ENCODE results near the gene MALL.
"Not testable (repeated sequence)": the region's sequence is repeated elsewhere in the genome, so short reads cannot be mapped to it uniquely, and the experiment has no call there.

MALL gene

GRCh38 chr2:110101280-110101844, 14.3 kb downstream of the MALL start:
- DNase-seq: peak; percentile 42
- in situ Hi-C loops (cut with MboI; ENCODE audit: low pct_unique_long_range_greater_than_20kb, low sequenced_read_pairs): no loop called here

GRCh38 chr2:110100880-110101279, 14.7 kb downstream of the MALL start:
- in situ Hi-C loops (cut with MboI; ENCODE audit: low pct_unique_long_range_greater_than_20kb, low sequenced_read_pairs); DNase-seq: not testable (repeated sequence)

- DNase-seq: no peak
- in situ Hi-C loops (cut with MboI; ENCODE audit: low pct_unique_long_range_greater_than_20kb, low sequenced_read_pairs): no loop called here
Measured at GRCh38 chr2:110100480-110100879, 15.1 kb downstream of the MALL start.

- DNase-seq: no peak
- in situ Hi-C loops (cut with MboI; ENCODE audit: low pct_unique_long_range_greater_than_20kb, low sequenced_read_pairs): no loop called here
Measured at GRCh38 chr2:110099471-110100225, 16.0 kb downstream of the MALL start.

GRCh38 chr2:110099038-110099425, 16.6 kb downstream of the MALL start:
- DNase-seq: no peak
- in situ Hi-C loops (cut with MboI; ENCODE audit: low pct_unique_long_range_greater_than_20kb, low sequenced_read_pairs): no loop called here

GRCh38 chr2:110097506-110098220, 18.0 kb downstream of the MALL start:
- DNase-seq: no peak

GRCh38 chr2:110095994-110096633, 19.5 kb downstream of the MALL start:
- no peak for DNase-seq
- in situ Hi-C loops (cut with MboI; ENCODE audit: low pct_unique_long_range_greater_than_20kb, low sequenced_read_pairs): no loop called here

More at GRCh38 chr2:110097506-110098220, 18.0 kb downstream of the MALL start:
- in situ Hi-C loops (cut with MboI; ENCODE audit: low pct_unique_long_range_greater_than_20kb, low sequenced_read_pairs): no loop called here

GRCh38 chr2:110094884-110095534, 20.6 kb downstream of the MALL start:
- in situ Hi-C loops (cut with MboI; ENCODE audit: low pct_unique_long_range_greater_than_20kb, low sequenced_read_pairs); DNase-seq: not testable (repeated sequence)

- in situ Hi-C loops (cut with MboI; ENCODE audit: low pct_unique_long_range_greater_than_20kb, low sequenced_read_pairs); DNase-seq: not testable (repeated sequence)
Measured at GRCh38 chr2:110093924-110094323, 21.7 kb downstream of the MALL start.

- DNase-seq; in situ Hi-C loops (cut with MboI; ENCODE audit: low pct_unique_long_range_greater_than_20kb, low sequenced_read_pairs): not testable (repeated sequence)
Measured at GRCh38 chr2:110090164-110090563, 25.5 kb downstream of the MALL start.

GRCh38 chr2:110083757-110084156, 31.9 kb downstream of the MALL start:
- DNase-seq; in situ Hi-C loops (cut with MboI; ENCODE audit: low pct_unique_long_range_greater_than_20kb, low sequenced_read_pairs): not testable (repeated sequence)

- DNase-seq; in situ Hi-C loops (cut with MboI; ENCODE audit: low pct_unique_long_range_greater_than_20kb, low sequenced_read_pairs): not testable (repeated sequence)
Measured at GRCh38 chr2:110083162-110083561, 32.5 kb downstream of the MALL start.

GRCh38 chr2:110078104-110078503, 37.5 kb downstream of the MALL start:
- DNase-seq; in situ Hi-C loops (cut with MboI; ENCODE audit: low pct_unique_long_range_greater_than_20kb, low sequenced_read_pairs): not testable (repeated sequence)

- not testable (repeated sequence) for DNase-seq
Measured at GRCh38 chr2:110075896-110076295, 39.7 kb downstream of the MALL start.

GRCh38 chr2:110069869-110070268, 45.8 kb downstream of the MALL start:
- in situ Hi-C loops (cut with MboI; ENCODE audit: low pct_unique_long_range_greater_than_20kb, low sequenced_read_pairs); DNase-seq: not testable (repeated sequence)

More at GRCh38 chr2:110075896-110076295, 39.7 kb downstream of the MALL start:
- in situ Hi-C loops (cut with MboI; ENCODE audit: low pct_unique_long_range_greater_than_20kb, low sequenced_read_pairs): not testable (repeated sequence)

- in situ Hi-C loops (cut with MboI; ENCODE audit: low pct_unique_long_range_greater_than_20kb, low sequenced_read_pairs); DNase-seq: not testable (repeated sequence)
Measured at GRCh38 chr2:110068153-110068552, 47.5 kb downstream of the MALL start.

- not testable (repeated sequence) for DNase-seq
Measured at GRCh38 chr2:110062332-110062731, 53.3 kb downstream of the MALL start.

GRCh38 chr2:110060550-110060949, 55.1 kb downstream of the MALL start:
- DNase-seq; in situ Hi-C loops (cut with MboI; ENCODE audit: low pct_unique_long_range_greater_than_20kb, low sequenced_read_pairs): not testable (repeated sequence)

More at GRCh38 chr2:110062332-110062731, 53.3 kb downstream of the MALL start:
- in situ Hi-C loops (cut with MboI; ENCODE audit: low pct_unique_long_range_greater_than_20kb, low sequenced_read_pairs): not testable (repeated sequence)
